ENCODE results near the gene CLTCL1.
A peak's percentile ranks its signal among the peaks of the same experiment; 100 is the strongest.

The CLTCL1 gene

GRCh38 chr22:19178657-19179496 lies 112.6 kb downstream of the CLTCL1 start, which contains the start of gene SLC25A1:
TSS of gene SLC25A1 (minus strand) at chr22:19178736. CDS start at chr22:19178673, 63 bp downstream.
- Histone ChIP-seq H3K9me3 (ENCODE audit: control insufficient read depth in 2 of 2, low read length in 2 of 2) (no peaks in the 10 kb centered on the region), H3K27ac (ENCODE audit: low read depth in 2 of 2, low read length in 2 of 2) (peak within 1 kb of the TSS; percentile 90 to 92), H3K4me3 (ENCODE audit: low read length in 2 of 2) (peak within 1 kb of the TSS; percentile 67 to 75), H3K4me1 (ENCODE audit: control insufficient read depth in 2 of 2, insufficient read depth in 2 of 2, low read length in 2 of 2) (peaks cover 19 to 26% of the 10 kb centered on the region in 2 donors), H3K36me3 (ENCODE audit: control insufficient read depth in 2 of 2, insufficient read depth in 2 of 2, low read length in 2 of 2) (peaks cover 4 to 6% of the 10 kb centered on the region in 2 donors), H3K27me3 (ENCODE audit: control insufficient read depth in 2 of 2, insufficient read depth in 2 of 2, low read length in 2 of 2) (no peaks in the 10 kb centered on the region), H3K9ac (ENCODE audit: low read depth in 1 of 2, low read length in 2 of 2) (peak within 1 kb of the TSS; percentile 68 to 90)

- peak overlapping the region; percentile 67 to 75 for H3K4me3 ChIP-seq (ENCODE audit: low read length in 2 of 2)
- H3K36me3 ChIP-seq (ENCODE audit: control insufficient read depth in 2 of 2, insufficient read depth in 2 of 2, low read length in 2 of 2): peaks cover 4 to 6% of the 10 kb centered on the region in 2 donors
- H3K27me3 ChIP-seq (ENCODE audit: control insufficient read depth in 2 of 2, insufficient read depth in 2 of 2, low read length in 2 of 2): no peaks in the 10 kb centered on the region
- peak overlapping the region; percentile 68 to 90 for H3K9ac ChIP-seq (ENCODE audit: low read depth in 1 of 2, low read length in 2 of 2)
- H3K4me1 ChIP-seq (ENCODE audit: control insufficient read depth in 2 of 2, insufficient read depth in 2 of 2, low read length in 2 of 2): peaks cover 25 to 33% of the 10 kb centered on the region in 2 donors
- peak overlapping the region; percentile 90 to 92 for H3K27ac ChIP-seq (ENCODE audit: low read depth in 2 of 2, low read length in 2 of 2)
- H3K9me3 ChIP-seq (ENCODE audit: control insufficient read depth in 2 of 2, low read length in 2 of 2): no peaks in the 10 kb centered on the region
These were observed 113.4 kb downstream of the CLTCL1 start for GRCh38 chr22:19178065-19178656.

- Histone ChIP-seq H3K36me3 (ENCODE audit: control insufficient read depth in 2 of 2, insufficient read depth in 2 of 2, low read length in 2 of 2) (peaks cover 4 to 6% of the 10 kb centered on the region in 2 donors), H3K9me3 (ENCODE audit: control insufficient read depth in 2 of 2, low read length in 2 of 2) (no peaks in the 10 kb centered on the region), H3K4me3 (ENCODE audit: low read length in 2 of 2) (peak overlapping the region; percentile 67 to 75), H3K27ac (ENCODE audit: low read depth in 2 of 2, low read length in 2 of 2) (peak overlapping the region; percentile 90 to 92), H3K4me1 (ENCODE audit: control insufficient read depth in 2 of 2, insufficient read depth in 2 of 2, low read length in 2 of 2) (peaks cover 32 to 40% of the 10 kb centered on the region in 2 donors), H3K27me3 (ENCODE audit: control insufficient read depth in 2 of 2, insufficient read depth in 2 of 2, low read length in 2 of 2) (no peaks in the 10 kb centered on the region), H3K9ac (ENCODE audit: low read depth in 1 of 2, low read length in 2 of 2) (peak overlapping the region; percentile 68 to 90)
These were observed 114.1 kb downstream of the CLTCL1 start for GRCh38 chr22:19177164-19178064.

GRCh38 chr22:19176732-19177131 lies 114.8 kb downstream of the CLTCL1 start:
- H3K27me3 ChIP-seq (ENCODE audit: control insufficient read depth in 2 of 2, insufficient read depth in 2 of 2, low read length in 2 of 2): no peaks in the 10 kb centered on the region
- no peaks in the 10 kb centered on the region for H3K9me3 ChIP-seq (ENCODE audit: control insufficient read depth in 2 of 2, low read length in 2 of 2)
- peaks cover 4 to 6% of the 10 kb centered on the region in 2 donors for H3K36me3 ChIP-seq (ENCODE audit: control insufficient read depth in 2 of 2, insufficient read depth in 2 of 2, low read length in 2 of 2)
- H3K9ac ChIP-seq (ENCODE audit: low read depth in 1 of 2, low read length in 2 of 2): peak overlapping the region in 1 of 2 donors; percentile 47
- H3K27ac ChIP-seq (ENCODE audit: low read depth in 2 of 2, low read length in 2 of 2): no peak overlapping the region
- H3K4me1 ChIP-seq (ENCODE audit: control insufficient read depth in 2 of 2, insufficient read depth in 2 of 2, low read length in 2 of 2): peaks cover 36 to 46% of the 10 kb centered on the region in 2 donors
- peak overlapping the region in 1 of 2 donors; percentile 75 for H3K4me3 ChIP-seq (ENCODE audit: low read length in 2 of 2)

- peaks cover 4 to 6% of the 10 kb centered on the region in 2 donors for H3K36me3 ChIP-seq (ENCODE audit: control insufficient read depth in 2 of 2, insufficient read depth in 2 of 2, low read length in 2 of 2)
- H3K9me3 ChIP-seq (ENCODE audit: control insufficient read depth in 2 of 2, low read length in 2 of 2): no peaks in the 10 kb centered on the region
- H3K4me1 ChIP-seq (ENCODE audit: control insufficient read depth in 2 of 2, insufficient read depth in 2 of 2, low read length in 2 of 2): peaks cover 36 to 46% of the 10 kb centered on the region in 2 donors
- no peaks in the 10 kb centered on the region for H3K27me3 ChIP-seq (ENCODE audit: control insufficient read depth in 2 of 2, insufficient read depth in 2 of 2, low read length in 2 of 2)
- no peak overlapping the region for H3K9ac ChIP-seq (ENCODE audit: low read depth in 1 of 2, low read length in 2 of 2)
- no peak overlapping the region for H3K27ac ChIP-seq (ENCODE audit: low read depth in 2 of 2, low read length in 2 of 2)
- no peak overlapping the region for H3K4me3 ChIP-seq (ENCODE audit: low read length in 2 of 2)
These were observed 115.3 kb downstream of the CLTCL1 start for GRCh38 chr22:19176175-19176643.

GRCh38 chr22:19175602-19176174 lies 115.8 kb downstream of the CLTCL1 start:
- no peaks in the 10 kb centered on the region for H3K9me3 ChIP-seq (ENCODE audit: control insufficient read depth in 2 of 2, low read length in 2 of 2)
- H3K9ac ChIP-seq (ENCODE audit: low read depth in 1 of 2, low read length in 2 of 2): no peak overlapping the region
- peaks cover 39 to 50% of the 10 kb centered on the region in 2 donors for H3K4me1 ChIP-seq (ENCODE audit: control insufficient read depth in 2 of 2, insufficient read depth in 2 of 2, low read length in 2 of 2)
- H3K27ac ChIP-seq (ENCODE audit: low read depth in 2 of 2, low read length in 2 of 2): no peak overlapping the region
- peaks cover 4 to 6% of the 10 kb centered on the region in 2 donors for H3K36me3 ChIP-seq (ENCODE audit: control insufficient read depth in 2 of 2, insufficient read depth in 2 of 2, low read length in 2 of 2)
- no peaks in the 10 kb centered on the region for H3K27me3 ChIP-seq (ENCODE audit: control insufficient read depth in 2 of 2, insufficient read depth in 2 of 2, low read length in 2 of 2)
- H3K4me3 ChIP-seq (ENCODE audit: low read length in 2 of 2): no peak overlapping the region

GRCh38 chr22:19175026-19175601 lies 116.4 kb downstream of the CLTCL1 start:
- Histone ChIP-seq H3K9me3 (ENCODE audit: control insufficient read depth in 2 of 2, low read length in 2 of 2) (no peaks in the 10 kb centered on the region), H3K36me3 (ENCODE audit: control insufficient read depth in 2 of 2, insufficient read depth in 2 of 2, low read length in 2 of 2) (peaks cover 4 to 6% of the 10 kb centered on the region in 2 donors), H3K4me1 (ENCODE audit: control insufficient read depth in 2 of 2, insufficient read depth in 2 of 2, low read length in 2 of 2) (peaks cover 40 to 56% of the 10 kb centered on the region in 2 donors), H3K27me3 (ENCODE audit: control insufficient read depth in 2 of 2, insufficient read depth in 2 of 2, low read length in 2 of 2) (peaks cover under 1 to 2% of the 10 kb centered on the region in 2 donors), H3K27ac (ENCODE audit: low read depth in 2 of 2, low read length in 2 of 2) (no peak overlapping the region), H3K9ac (ENCODE audit: low read depth in 1 of 2, low read length in 2 of 2) (no peak overlapping the region), H3K4me3 (ENCODE audit: low read length in 2 of 2) (no peak overlapping the region)

GRCh38 chr22:19174106-19175025 lies 117.2 kb downstream of the CLTCL1 start:
- no peak overlapping the region for H3K9ac ChIP-seq (ENCODE audit: low read depth in 1 of 2, low read length in 2 of 2)
- no peaks in the 10 kb centered on the region for H3K9me3 ChIP-seq (ENCODE audit: control insufficient read depth in 2 of 2, low read length in 2 of 2)
- H3K27ac ChIP-seq (ENCODE audit: low read depth in 2 of 2, low read length in 2 of 2): no peak overlapping the region
- no peak overlapping the region for H3K4me3 ChIP-seq (ENCODE audit: low read length in 2 of 2)
- H3K36me3 ChIP-seq (ENCODE audit: control insufficient read depth in 2 of 2, insufficient read depth in 2 of 2, low read length in 2 of 2): peaks cover 4 to 6% of the 10 kb centered on the region in 2 donors
- peaks cover 7% of the 10 kb centered on the region in 2 donors for H3K27me3 ChIP-seq (ENCODE audit: control insufficient read depth in 2 of 2, insufficient read depth in 2 of 2, low read length in 2 of 2)
- H3K4me1 ChIP-seq (ENCODE audit: control insufficient read depth in 2 of 2, insufficient read depth in 2 of 2, low read length in 2 of 2): peaks cover 36 to 51% of the 10 kb centered on the region in 2 donors
